Measurements from ENCODE around the gene DGKZ. TPM values are rescaled to one million over a fixed set of nuclear protein-coding genes. Genes with fewer than 3 reads are reported as not detected.
A peak's percentile ranks its signal among the peaks of the same experiment; 100 is the strongest.

The DGKZ gene
- total and polyA plus RNA-seq, 10 donors = 44.2 to 136 (median 97.9) TPM

DNA sequence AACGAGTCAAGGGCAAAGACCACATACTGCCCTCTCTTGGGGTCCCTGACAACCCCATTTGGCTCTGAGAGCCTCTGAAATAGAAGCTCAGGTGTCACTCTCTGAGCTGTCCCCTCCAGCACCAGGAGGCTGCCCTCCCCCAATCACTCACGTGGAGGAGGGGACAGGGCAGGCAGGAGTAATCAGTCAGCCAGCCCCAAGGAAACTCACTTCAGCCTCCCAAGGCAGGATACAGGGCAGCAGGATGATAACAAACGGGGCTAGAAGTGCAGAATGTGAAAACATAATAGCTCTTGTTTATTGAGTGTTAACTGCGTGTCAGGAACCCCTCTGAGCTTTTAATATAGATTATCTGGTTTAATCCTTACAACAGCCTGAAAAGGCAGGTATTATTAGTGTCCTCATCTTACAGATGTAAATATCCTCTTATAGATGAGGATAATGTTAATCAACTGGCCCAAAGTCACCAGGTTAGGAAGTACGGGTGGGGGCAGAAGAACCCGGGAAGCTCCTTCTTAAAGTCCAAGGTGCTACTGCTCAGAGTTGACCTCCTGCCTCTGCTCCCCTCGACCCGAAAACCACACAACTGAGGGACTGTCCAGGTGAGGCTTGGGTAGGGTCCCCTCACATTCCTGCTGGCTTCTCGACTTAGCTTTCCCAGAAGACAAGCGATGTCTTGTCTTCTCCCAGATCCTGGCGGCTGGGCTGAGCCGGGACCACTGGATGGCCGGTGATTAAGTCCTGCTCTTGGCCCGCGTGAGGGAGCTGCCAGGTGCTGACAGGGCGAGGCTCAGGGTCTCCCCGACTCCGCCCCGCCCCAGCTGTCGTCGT is 41.6 kb downstream of the DGKZ start:
- no peaks in the 10 kb centered on the region for H3K9me3 ChIP-seq
- peaks cover 25 to 81% (median 51%) of the 10 kb centered on the region in 6 donors for H3K4me1 ChIP-seq
- WGBS, 5 donors = 12 to 29% (median 15%) methylated on average over 7 to 21 of the region's 21 CpGs
- peak overlapping the region in 3 of 8 donors; percentile 27 to 74 (median 28) for H3K27ac ChIP-seq
- H3K36me3 ChIP-seq = peaks cover 0 to 9% (median 0%) of the 10 kb centered on the region in 6 donors
- H3K27me3 ChIP-seq (replicated peaks in 1 of 7) = peaks cover 11 to 99% (median 65%) of the 10 kb centered on the region in 7 donors
- no peak for DNase-seq
- TF ChIP-seq POLR2A (IDR thresholded peaks at IDR 0.05) = no peak
- no peak for TF ChIP-seq POLR2AphosphoS5 (IDR thresholded peaks at IDR 0.05)
- peak overlapping the region in 7 of 8 donors; percentile 33 to 67 (median 48) for H3K4me3 ChIP-seq
- intact Hi-C loops (cut with DNase I; ENCODE audit: low total_unique reads) = loop anchor here (5.0 to 10.0 kb wide), 2 partner anchors 143 to 206 kb away; partner anchors contain the start of gene AMBRA1

DNA sequence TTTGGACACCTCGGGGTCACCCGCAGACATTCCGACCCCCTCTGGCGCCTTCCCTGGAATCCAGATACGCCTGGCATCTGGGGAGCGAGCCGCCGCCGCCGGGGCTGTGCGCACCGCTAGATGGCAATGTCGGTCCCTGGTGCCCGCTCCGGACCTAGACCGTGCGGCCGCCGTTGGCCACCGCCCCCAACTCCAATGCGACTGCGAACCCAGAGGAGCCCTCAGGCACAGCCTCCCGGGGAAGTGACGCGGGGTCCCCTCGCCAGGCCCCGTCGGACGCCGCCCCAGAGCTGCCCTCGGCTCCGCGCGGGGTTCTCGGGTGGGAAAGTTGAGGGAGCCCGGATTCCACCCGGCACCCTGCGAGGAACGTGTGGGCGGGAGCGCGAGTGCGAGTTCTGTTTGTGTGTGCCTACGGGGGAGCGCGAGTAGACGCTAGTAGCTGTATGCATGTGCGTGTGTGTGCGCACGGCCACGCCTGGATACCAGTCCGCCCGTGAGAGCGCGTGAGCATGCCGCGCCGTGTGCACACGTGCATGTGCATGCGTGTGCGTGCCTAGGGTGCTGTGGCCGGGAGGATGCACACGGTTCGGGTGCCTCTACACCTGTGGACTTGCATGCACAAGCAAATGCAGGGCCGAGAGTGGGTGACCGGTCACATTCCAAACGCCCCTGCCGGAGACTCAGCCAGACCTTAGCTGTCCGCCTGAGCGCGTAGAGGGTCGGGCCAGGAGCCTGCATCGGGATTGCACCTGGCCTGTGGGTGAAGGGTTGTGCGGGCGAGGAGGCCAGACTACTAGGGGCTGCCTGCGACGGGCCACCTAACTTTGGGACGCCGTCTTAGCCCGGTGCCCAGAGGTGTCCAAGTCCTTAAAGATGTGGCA is 42.4 kb downstream of the DGKZ start:
- H3K36me3 ChIP-seq = peaks cover 0 to 9% (median 0%) of the 10 kb centered on the region in 6 donors
- peaks cover 25 to 74% (median 51%) of the 10 kb centered on the region in 6 donors for H3K4me1 ChIP-seq
- no peaks in the 10 kb centered on the region for H3K9me3 ChIP-seq
- intact Hi-C loops (cut with DNase I; ENCODE audit: low total_unique reads) = loop anchor here (5.0 to 10.0 kb wide), 2 partner anchors 143 to 205 kb away; partner anchors contain the start of gene AMBRA1
- peak overlapping the region; percentile 18 to 67 (median 46) for H3K4me3 ChIP-seq
- TF ChIP-seq, protein P1, sequence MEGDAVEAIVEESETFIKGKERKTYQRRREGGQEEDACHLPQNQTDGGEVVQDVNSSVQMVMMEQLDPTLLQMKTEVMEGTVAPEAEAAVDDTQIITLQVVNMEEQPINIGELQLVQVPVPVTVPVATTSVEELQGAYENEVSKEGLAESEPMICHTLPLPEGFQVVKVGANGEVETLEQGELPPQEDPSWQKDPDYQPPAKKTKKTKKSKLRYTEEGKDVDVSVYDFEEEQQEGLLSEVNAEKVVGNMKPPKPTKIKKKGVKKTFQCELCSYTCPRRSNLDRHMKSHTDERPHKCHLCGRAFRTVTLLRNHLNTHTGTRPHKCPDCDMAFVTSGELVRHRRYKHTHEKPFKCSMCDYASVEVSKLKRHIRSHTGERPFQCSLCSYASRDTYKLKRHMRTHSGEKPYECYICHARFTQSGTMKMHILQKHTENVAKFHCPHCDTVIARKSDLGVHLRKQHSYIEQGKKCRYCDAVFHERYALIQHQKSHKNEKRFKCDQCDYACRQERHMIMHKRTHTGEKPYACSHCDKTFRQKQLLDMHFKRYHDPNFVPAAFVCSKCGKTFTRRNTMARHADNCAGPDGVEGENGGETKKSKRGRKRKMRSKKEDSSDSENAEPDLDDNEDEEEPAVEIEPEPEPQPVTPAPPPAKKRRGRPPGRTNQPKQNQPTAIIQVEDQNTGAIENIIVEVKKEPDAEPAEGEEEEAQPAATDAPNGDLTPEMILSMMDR (IDR thresholded peaks at IDR 0.05 in 8 of 11, conservative IDR thresholded peaks at IDR 0.05 in 3 of 11) = peak; percentile 18 to 87 (median 70)
- no peak for TF ChIP-seq POLR2A (IDR thresholded peaks at IDR 0.05)
- peak in 2 of 3 donors; percentile 52 to 71 for TF ChIP-seq POLR2AphosphoS5 (IDR thresholded peaks at IDR 0.05)
- WGBS, 5 donors = 3 to 8% (median 3%) methylated on average over 21 to 80 of the region's 80 CpGs
- H3K27ac ChIP-seq = peak overlapping the region in 4 of 8 donors; percentile 6 to 74 (median 66)
- peak; percentile 90 for DNase-seq
- peaks cover 11 to 91% (median 65%) of the 10 kb centered on the region in 7 donors for H3K27me3 ChIP-seq (replicated peaks in 1 of 7)

DNA sequence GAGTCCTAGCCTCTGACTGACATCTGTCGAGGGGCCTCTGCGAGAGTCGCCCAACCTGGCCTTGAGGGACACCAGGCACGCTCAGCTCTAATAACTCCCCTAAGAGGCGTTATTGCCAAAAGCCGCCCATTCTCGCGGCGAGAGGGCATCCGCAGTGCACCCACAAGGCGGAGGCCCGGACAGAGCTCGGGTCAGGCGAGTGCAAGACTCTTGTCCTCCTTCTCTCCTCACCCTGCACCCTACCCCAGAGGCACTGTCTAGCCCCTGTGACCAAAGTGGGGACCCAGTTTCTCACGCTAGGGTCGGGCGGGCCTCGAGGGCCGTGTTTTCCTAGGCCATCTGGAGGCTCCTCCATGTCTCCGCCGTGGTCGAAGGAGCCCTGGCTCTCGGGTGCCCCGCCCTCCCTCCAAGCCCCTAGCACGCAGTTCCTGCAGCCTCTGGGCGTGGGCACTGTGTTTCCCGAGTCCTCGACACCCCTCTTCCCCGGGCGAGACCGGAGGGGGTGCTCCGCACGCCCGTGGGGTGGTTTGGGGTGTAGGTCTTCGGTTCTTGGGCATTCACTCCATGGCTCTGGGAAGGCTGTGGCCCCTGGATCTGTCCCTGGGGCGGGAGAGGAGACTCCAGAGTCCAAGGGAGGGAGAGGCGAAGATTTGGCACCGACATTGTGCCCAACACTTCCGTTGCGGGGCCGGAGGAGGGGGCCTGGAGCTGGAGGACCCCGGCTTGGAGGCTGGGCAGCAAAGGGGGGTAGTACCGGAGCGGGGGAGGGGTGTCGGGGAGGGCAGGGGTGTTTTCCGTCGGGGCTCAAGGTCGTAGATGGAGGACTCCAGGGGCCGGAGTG is 43.3 kb downstream of the DGKZ start:
- H3K4me3 ChIP-seq = peak overlapping the region in 7 of 8 donors; percentile 33 to 67 (median 48)
- DNase-seq = peak; percentile 70
- H3K27me3 ChIP-seq (replicated peaks in 1 of 7) = peaks cover 11 to 82% (median 61%) of the 10 kb centered on the region in 7 donors
- intact Hi-C loops (cut with DNase I; ENCODE audit: low total_unique reads) = no loop called here
- 5 to 9% (median 6%) methylated on average over 26 to 49 of the region's 49 CpGs for WGBS, 5 donors
- H3K36me3 ChIP-seq = peaks cover 0 to 8% (median 0%) of the 10 kb centered on the region in 6 donors
- TF ChIP-seq POLR2A (IDR thresholded peaks at IDR 0.05) = no peak
- TF ChIP-seq, protein P1 (IDR thresholded peaks at IDR 0.05 in 8 of 11, conservative IDR thresholded peaks at IDR 0.05 in 3 of 11) = no peak
- TF ChIP-seq POLR2AphosphoS5 (IDR thresholded peaks at IDR 0.05) = no peak
- peak overlapping the region in 4 of 8 donors; percentile 49 to 74 (median 66) for H3K27ac ChIP-seq
- H3K4me1 ChIP-seq = peaks cover 25 to 68% (median 51%) of the 10 kb centered on the region in 6 donors
- H3K9me3 ChIP-seq = no peaks in the 10 kb centered on the region
